HCT116 (cell line): ENCODE results near the gene TEAD3. TPM values are rescaled to one million over a fixed set of nuclear protein-coding genes. Genes with fewer than 3 reads are reported as not detected.

Experiments used
- ATAC-seq: fragments of 200-7000 bp; cut with Tn5 transposase; 2 replicates; pipeline ENCODE4 v1.9.1; 2020; ENCODE audit warnings: mild to moderate bottlenecking, moderate library complexity
- BruUV-seq: library from RNA; stranded (reverse); fragments of 400-500 nt; replicated peaks from 2 replicates; lab custom pipeline; 2021; lab: Mats Ljungman, UMichigan
- CTCF ChIA-PET: fragments of 300-600 bp; sonication (Branson Sonifier 250); formaldehyde crosslinking; loops from one replicate; lab custom pipeline; 2021; ENCODE audit warnings: antibody characterized with exemption; lab: Charles Lee
- POLR2A ChIA-PET: fragments of 300-600, 350-600 bp; sonication (Branson Sonifier 250); formaldehyde crosslinking; loops from one replicate; lab custom pipeline; 2021; ENCODE audit warnings: antibody characterized with exemption; lab: Charles Lee
- RAD21 ChIA-PET, 2 experiments: fragments of 300-600 bp; sonication (Branson Sonifier 250); formaldehyde crosslinking; loops; one replicate each; lab custom pipeline; 2023; ENCODE audit warnings: low total read pairs in 2 of 2; ENCODE audit not compliant: uncharacterized antibody in 2 of 2, unreplicated experiment in 2 of 2, low non-redundant PET in 1 of 2; lab: Charles Lee
- DNase-seq: peaks from one replicate; pipeline ENCODE4 v3.0.0-alpha.2; 2010; ENCODE audit warnings: low read depth, low spot score
- H2AFZ ChIP-seq: fragments of 200-600 bp; shearing (Covaris generic), sonication (generic); 2 replicates; pipeline ENCODE4 v1.6.1; 2017; ENCODE audit warnings: low read depth, mixed run types, mixed read lengths, antibody characterized with exemption, low read length; ENCODE audit not compliant: poor library complexity, severe bottlenecking
- H3K27ac ChIP-seq: 2 replicates; pipeline ENCODE4 v1.5.1; 2012; ENCODE audit warnings: low read depth, low read length
- H3K27me3 ChIP-seq: fragments of 200-600 bp; sonication (generic); 2 replicates; pipeline ENCODE4 v1.6.1; 2016; ENCODE audit warnings: mixed run types, low read length, mixed read lengths; ENCODE audit not compliant: insufficient read depth
- H3K36me3 ChIP-seq, 2 experiments: fragments of 200-500 bp in 1 of 2; fragments of 200-600 bp in 1 of 2; sonication (Bioruptor generic) in 1 of 2; sonication (generic) in 1 of 2; 2 replicates each; pipeline versions ENCODE4 v1.5.1 to v1.6.1; 2014 to 2016; ENCODE audit warnings: low read length in 2 of 2, inconsistent platforms in 1 of 2, mixed read lengths in 1 of 2, mixed run types in 1 of 2; ENCODE audit not compliant: insufficient read depth in 2 of 2, control insufficient read depth in 1 of 2
- H3K4me1 ChIP-seq, 2 experiments: fragments of 200-600 bp in 1 of 2; sonication (generic) in 1 of 2; 2 replicates each; pipeline versions ENCODE4 v1.5.1 to v1.6.1; 2012 to 2017; ENCODE audit warnings: low read length in 2 of 2, inconsistent platforms in 1 of 2, mild to moderate bottlenecking in 1 of 2, mixed read lengths in 1 of 2, mixed run types in 1 of 2, moderate library complexity in 1 of 2; ENCODE audit not compliant: insufficient read depth in 2 of 2, control insufficient read depth in 1 of 2
- H3K4me2 ChIP-seq: fragments of 200-600 bp; sonication (generic); 2 replicates; pipeline ENCODE4 v1.6.1; 2017; ENCODE audit warnings: mixed run types, low read length, mixed read lengths
- H3K4me3 ChIP-seq, 2 experiments: fragments of 200-600 bp in 1 of 2; sonication (generic) in 1 of 2; replicated peaks in 1 of 2; 2 replicates each; pipeline ENCODE4 v1.5.1; 2011 to 2016; ENCODE audit warnings: low read length in 2 of 2, control low read depth in 1 of 2, low read depth in 1 of 2, mild to moderate bottlenecking in 1 of 2, mixed read lengths in 1 of 2, mixed run types in 1 of 2
- H3K79me2 ChIP-seq: fragments of 200-600 bp; sonication (generic); 2 replicates; pipeline ENCODE4 v1.6.1; 2017; ENCODE audit warnings: mild to moderate bottlenecking, mixed run types, low read length, moderate library complexity, mixed read lengths; ENCODE audit not compliant: insufficient read depth
- H3K9ac ChIP-seq: fragments of 200-600 bp; sonication (generic); 2 replicates; pipeline ENCODE4 v1.6.1; 2016; ENCODE audit warnings: low read length, mixed read lengths
- H3K9me2 ChIP-seq: fragments of 200-600 bp; sonication (generic), shearing (Covaris generic); 2 replicates; pipeline ENCODE4 v1.6.1; 2017; ENCODE audit warnings: mixed run types, mild to moderate bottlenecking, moderate library complexity; ENCODE audit not compliant: insufficient read depth
- H3K9me3 ChIP-seq, 2 experiments: fragments of 200-500 bp in 1 of 2; fragments of 200-600 bp in 1 of 2; sonication (Bioruptor generic) in 1 of 2; sonication (generic) in 1 of 2; 2 replicates each; pipeline ENCODE4 v1.6.1; 2014 to 2017; ENCODE audit warnings: low read length in 2 of 2, mixed read lengths in 2 of 2, inconsistent platforms in 1 of 2, low read depth in 1 of 2, mild to moderate bottlenecking in 1 of 2, mixed run types in 1 of 2, moderate library complexity in 1 of 2; ENCODE audit not compliant: control insufficient read depth in 1 of 2, insufficient read depth in 1 of 2
- H4K20me1 ChIP-seq: fragments of 200-600 bp; sonication (generic), shearing (Covaris generic); 2 replicates; pipeline ENCODE4 v1.6.1; 2017; ENCODE audit warnings: mixed run types, mild to moderate bottlenecking, moderate library complexity; ENCODE audit not compliant: insufficient read depth
- ATF3 ChIP-seq: IDR thresholded peaks from 2 replicates; pipeline ENCODE4 v1.6.1; 2012
- CEBPB ChIP-seq: IDR thresholded peaks from 2 replicates; pipeline ENCODE4 v1.6.1; 2012; ENCODE audit warnings: low read depth
- EGR1 ChIP-seq: IDR thresholded peaks from 2 replicates; pipeline ENCODE4 v1.6.1; 2012; ENCODE audit warnings: low read depth
- EZH2 ChIP-seq: fragments of 200-600 bp; sonication (generic); IDR thresholded peaks from 2 replicates; pipeline ENCODE4 v1.6.1; 2017; ENCODE audit warnings: antibody characterized with exemption, mixed run types
- EZH2phosphoT487 ChIP-seq: fragments of 200-600 bp; IDR thresholded peaks from 2 replicates; pipeline ENCODE4 v1.6.1; 2018; ENCODE audit warnings: antibody characterized with exemption, borderline replicate concordance
- FOSL1 ChIP-seq: IDR thresholded peaks from 2 replicates; pipeline ENCODE4 v1.6.1; 2012; ENCODE audit warnings: low read depth
- JUND ChIP-seq: IDR thresholded peaks from 2 replicates; pipeline ENCODE4 v1.6.1; 2012
- MAX ChIP-seq: IDR thresholded peaks from 2 replicates; pipeline ENCODE4 v1.6.1; 2012
- RAD21 ChIP-seq: IDR thresholded peaks from 2 replicates; pipeline ENCODE4 v1.6.1; 2012; ENCODE audit warnings: low read depth, mild to moderate bottlenecking
- SIN3A ChIP-seq: IDR thresholded peaks from 2 replicates; pipeline ENCODE4 v1.6.1; 2012; ENCODE audit warnings: low read depth
- SRF ChIP-seq: IDR thresholded peaks from 2 replicates; pipeline ENCODE4 v1.6.1; 2012; ENCODE audit warnings: low read depth
- YY1 ChIP-seq: IDR thresholded peaks from 2 replicates; pipeline ENCODE4 v1.6.1; 2011; ENCODE audit warnings: low read length, low read depth, moderate library complexity, mild to moderate bottlenecking; ENCODE audit not compliant: insufficient replicate concordance; ENCODE audit errors: extremely low read depth
- ZNF274 ChIP-seq: fragments of 200-500 bp; sonication (Bioruptor generic); IDR thresholded peaks from 2 replicates; pipeline ENCODE4 v1.6.1; 2014; ENCODE audit warnings: mild to moderate bottlenecking, low read depth, low read length, inconsistent platforms
- intact Hi-C: fragments of 100-400 bp; cut with micrococcal nuclease; formaldehyde crosslinking; loops from 2 replicates; pipeline ENCODE4 v1.10.0; 2022
- total RNA-seq: library from RNA; stranded (reverse); gene quantifications from one replicate; pipeline ENCODE4 v1.2.1, GENCODE V29; 2021; ENCODE audit not compliant: unreplicated experiment
- TF ChIP-seq, protein P1 (sequence below), 3 experiments: fragments of 200-600 bp in 1 of 3; sonication (generic) in 1 of 3; IDR thresholded peaks in 2 of 3; conservative IDR thresholded peaks in 1 of 3; 2 replicates each; pipeline ENCODE4 v1.5.1; 2012 to 2017; ENCODE audit warnings: low read depth in 2 of 3, low read length in 2 of 3, antibody characterized with exemption in 1 of 3, borderline replicate concordance in 1 of 3, control low read depth in 1 of 3, mild to moderate bottlenecking in 1 of 3, mixed read lengths in 1 of 3, mixed run types in 1 of 3, moderate library complexity in 1 of 3; ENCODE audit not compliant: insufficient read depth in 1 of 3
- TF ChIP-seq, protein P2 (sequence below): IDR thresholded peaks from 2 replicates; pipeline ENCODE4 v1.6.1; 2012; ENCODE audit warnings: low read depth

TEAD3 gene
- total RNA-seq, 1 experiment from 2014 or later: 21.8 TPM

DNA sequence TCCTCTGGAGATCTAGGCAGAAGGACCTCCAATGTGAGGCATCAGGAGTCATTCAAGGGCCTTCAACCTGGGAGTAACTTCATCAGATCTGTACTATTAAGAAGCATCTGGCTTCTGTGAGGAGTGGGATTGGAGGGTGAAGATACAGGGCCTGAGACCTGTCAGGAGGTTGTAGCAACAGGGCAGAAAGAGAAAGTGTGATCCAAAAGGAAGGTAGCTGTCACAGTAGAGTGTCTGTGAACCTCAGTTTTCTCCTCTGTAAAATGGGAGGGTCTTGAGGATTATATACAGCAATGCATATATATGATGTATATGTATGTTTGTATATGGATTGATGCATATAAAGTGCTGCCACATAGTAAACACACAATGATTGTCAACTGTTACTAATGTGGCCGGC lies 31.2 kb downstream of the TEAD3 start:
- POLR2A ChIA-PET: no interaction called here
- ATAC-seq (no peak), DNase-seq (no peak)
- TF ChIP-seq RAD21: no peak
- no peak for TF ChIP-seq ATF3
- no peak for TF ChIP-seq MAX
- TF ChIP-seq, protein P1, sequence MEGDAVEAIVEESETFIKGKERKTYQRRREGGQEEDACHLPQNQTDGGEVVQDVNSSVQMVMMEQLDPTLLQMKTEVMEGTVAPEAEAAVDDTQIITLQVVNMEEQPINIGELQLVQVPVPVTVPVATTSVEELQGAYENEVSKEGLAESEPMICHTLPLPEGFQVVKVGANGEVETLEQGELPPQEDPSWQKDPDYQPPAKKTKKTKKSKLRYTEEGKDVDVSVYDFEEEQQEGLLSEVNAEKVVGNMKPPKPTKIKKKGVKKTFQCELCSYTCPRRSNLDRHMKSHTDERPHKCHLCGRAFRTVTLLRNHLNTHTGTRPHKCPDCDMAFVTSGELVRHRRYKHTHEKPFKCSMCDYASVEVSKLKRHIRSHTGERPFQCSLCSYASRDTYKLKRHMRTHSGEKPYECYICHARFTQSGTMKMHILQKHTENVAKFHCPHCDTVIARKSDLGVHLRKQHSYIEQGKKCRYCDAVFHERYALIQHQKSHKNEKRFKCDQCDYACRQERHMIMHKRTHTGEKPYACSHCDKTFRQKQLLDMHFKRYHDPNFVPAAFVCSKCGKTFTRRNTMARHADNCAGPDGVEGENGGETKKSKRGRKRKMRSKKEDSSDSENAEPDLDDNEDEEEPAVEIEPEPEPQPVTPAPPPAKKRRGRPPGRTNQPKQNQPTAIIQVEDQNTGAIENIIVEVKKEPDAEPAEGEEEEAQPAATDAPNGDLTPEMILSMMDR (IDR thresholded peaks at IDR 0.05 in 2 of 3, conservative IDR thresholded peaks at IDR 0.05 in 1 of 3; ENCODE audit: borderline replicate concordance in 1 of 3, insufficient read depth in 1 of 3, low read depth in 2 of 3, low read length in 2 of 3): no peak
- no peak for TF ChIP-seq ZNF274
- TF ChIP-seq CEBPB: no peak
- TF ChIP-seq JUND: no peak
- TF ChIP-seq YY1: no peak
- no peak for TF ChIP-seq EZH2phosphoT487
- no peak for TF ChIP-seq EZH2
- TF ChIP-seq, protein P2, sequence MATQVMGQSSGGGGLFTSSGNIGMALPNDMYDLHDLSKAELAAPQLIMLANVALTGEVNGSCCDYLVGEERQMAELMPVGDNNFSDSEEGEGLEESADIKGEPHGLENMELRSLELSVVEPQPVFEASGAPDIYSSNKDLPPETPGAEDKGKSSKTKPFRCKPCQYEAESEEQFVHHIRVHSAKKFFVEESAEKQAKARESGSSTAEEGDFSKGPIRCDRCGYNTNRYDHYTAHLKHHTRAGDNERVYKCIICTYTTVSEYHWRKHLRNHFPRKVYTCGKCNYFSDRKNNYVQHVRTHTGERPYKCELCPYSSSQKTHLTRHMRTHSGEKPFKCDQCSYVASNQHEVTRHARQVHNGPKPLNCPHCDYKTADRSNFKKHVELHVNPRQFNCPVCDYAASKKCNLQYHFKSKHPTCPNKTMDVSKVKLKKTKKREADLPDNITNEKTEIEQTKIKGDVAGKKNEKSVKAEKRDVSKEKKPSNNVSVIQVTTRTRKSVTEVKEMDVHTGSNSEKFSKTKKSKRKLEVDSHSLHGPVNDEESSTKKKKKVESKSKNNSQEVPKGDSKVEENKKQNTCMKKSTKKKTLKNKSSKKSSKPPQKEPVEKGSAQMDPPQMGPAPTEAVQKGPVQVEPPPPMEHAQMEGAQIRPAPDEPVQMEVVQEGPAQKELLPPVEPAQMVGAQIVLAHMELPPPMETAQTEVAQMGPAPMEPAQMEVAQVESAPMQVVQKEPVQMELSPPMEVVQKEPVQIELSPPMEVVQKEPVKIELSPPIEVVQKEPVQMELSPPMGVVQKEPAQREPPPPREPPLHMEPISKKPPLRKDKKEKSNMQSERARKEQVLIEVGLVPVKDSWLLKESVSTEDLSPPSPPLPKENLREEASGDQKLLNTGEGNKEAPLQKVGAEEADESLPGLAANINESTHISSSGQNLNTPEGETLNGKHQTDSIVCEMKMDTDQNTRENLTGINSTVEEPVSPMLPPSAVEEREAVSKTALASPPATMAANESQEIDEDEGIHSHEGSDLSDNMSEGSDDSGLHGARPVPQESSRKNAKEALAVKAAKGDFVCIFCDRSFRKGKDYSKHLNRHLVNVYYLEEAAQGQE: no peak
- TF ChIP-seq EGR1: no peak
- no peak for TF ChIP-seq SRF
- no peak for TF ChIP-seq SIN3A
- no peak for TF ChIP-seq FOSL1
- Histone ChIP-seq H3K36me3 (peaks cover 13 to 23% of the 10 kb centered on the region in 2 experiments), H3K4me3 (no peak overlapping the region), H3K4me2 (no peak overlapping the region), H3K27ac (no peak overlapping the region), H3K4me1 (peaks cover 8 to 20% of the 10 kb centered on the region in 2 experiments; a peak in 3 of 4 replicates), H3K27me3 (no peaks in the 10 kb centered on the region), H3K9me2 (no peaks in the 10 kb centered on the region), H3K9me3 (no peaks in the 10 kb centered on the region), H2AFZ (no peak overlapping the region), H3K9ac (no peak overlapping the region), H3K79me2 (peaks cover 25% of the 10 kb centered on the region), H4K20me1 (peaks cover 10% of the 10 kb centered on the region; the same call in 1 of the 2 replicates)
- CTCF ChIA-PET: interaction anchor here (1.1 to 2.4 kb wide), 2 partner anchors 16 to 124 kb away, joined by 3 to 8 read pairs; partner anchors contain the start of gene PPARD
- RAD21 ChIA-PET: no interaction called here
- intact Hi-C loops: no loop called here
- no TSS peak for BruUV-seq
